Body of pancreas (tissue), 4 donors: ENCODE data around the gene PSMD1.

ENCODE experiments used
- POLR2A ChIP-seq, 3 donors: fragments of 450-650 bp; IDR thresholded peaks; one replicate each; pipeline ENCODE4 v1.6.1; 2016; ENCODE audit warnings: antibody characterized with exemption in 3 of 3, mild to moderate bottlenecking in 2 of 3
- TF ChIP-seq, protein P1 (sequence below), 7 experiments: fragments of 450-650 bp in 4 of 7; fragments of 200-600 bp in 3 of 7; sonication (generic) in 3 of 7; IDR thresholded peaks; one replicate each; pipeline ENCODE4 v1.5.1; 2016 to 2019; ENCODE audit warnings: antibody characterized with exemption in 7 of 7

DNA sequence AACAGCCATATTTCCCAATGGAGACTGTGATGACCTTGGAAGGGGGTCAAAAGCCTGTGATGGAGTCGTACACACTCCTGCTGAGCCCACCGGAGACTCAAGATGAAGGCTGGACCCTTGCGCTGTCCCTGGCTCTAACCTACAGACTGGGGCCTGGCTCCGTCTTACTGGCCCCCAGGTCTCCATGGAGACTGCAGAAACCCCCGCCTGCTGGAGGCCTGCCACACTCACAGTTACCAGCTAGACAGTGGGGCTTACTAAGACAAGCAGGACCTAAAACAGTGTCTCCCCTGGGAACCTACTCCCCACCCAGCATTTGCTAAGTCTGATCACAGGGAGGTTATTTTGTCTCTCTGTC is 9.8 kb upstream of the PSMD1 start:
- TF ChIP-seq, protein P1, sequence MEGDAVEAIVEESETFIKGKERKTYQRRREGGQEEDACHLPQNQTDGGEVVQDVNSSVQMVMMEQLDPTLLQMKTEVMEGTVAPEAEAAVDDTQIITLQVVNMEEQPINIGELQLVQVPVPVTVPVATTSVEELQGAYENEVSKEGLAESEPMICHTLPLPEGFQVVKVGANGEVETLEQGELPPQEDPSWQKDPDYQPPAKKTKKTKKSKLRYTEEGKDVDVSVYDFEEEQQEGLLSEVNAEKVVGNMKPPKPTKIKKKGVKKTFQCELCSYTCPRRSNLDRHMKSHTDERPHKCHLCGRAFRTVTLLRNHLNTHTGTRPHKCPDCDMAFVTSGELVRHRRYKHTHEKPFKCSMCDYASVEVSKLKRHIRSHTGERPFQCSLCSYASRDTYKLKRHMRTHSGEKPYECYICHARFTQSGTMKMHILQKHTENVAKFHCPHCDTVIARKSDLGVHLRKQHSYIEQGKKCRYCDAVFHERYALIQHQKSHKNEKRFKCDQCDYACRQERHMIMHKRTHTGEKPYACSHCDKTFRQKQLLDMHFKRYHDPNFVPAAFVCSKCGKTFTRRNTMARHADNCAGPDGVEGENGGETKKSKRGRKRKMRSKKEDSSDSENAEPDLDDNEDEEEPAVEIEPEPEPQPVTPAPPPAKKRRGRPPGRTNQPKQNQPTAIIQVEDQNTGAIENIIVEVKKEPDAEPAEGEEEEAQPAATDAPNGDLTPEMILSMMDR (IDR thresholded peaks at IDR 0.05): no peak
- no peak for TF ChIP-seq POLR2A (IDR thresholded peaks at IDR 0.05)
